NCI-H69 (cell line): ENCODE data around the gene PIGU.
A peak's percentile ranks its signal among the peaks of the same experiment; 100 is the strongest.

ENCODE experiments used
- DNase-seq: peaks from one replicate; lab custom pipeline; 2025; lab: John Stamatoyannopoulos, UW

Gene PIGU

GRCh38 chr20:34557936-34558319, 119.0 kb downstream of the PIGU start:
- DNase-seq = peak; percentile 74

GRCh38 chr20:34553366-34553867, 123.5 kb downstream of the PIGU start:
- DNase-seq = peak; percentile 19

DNA sequence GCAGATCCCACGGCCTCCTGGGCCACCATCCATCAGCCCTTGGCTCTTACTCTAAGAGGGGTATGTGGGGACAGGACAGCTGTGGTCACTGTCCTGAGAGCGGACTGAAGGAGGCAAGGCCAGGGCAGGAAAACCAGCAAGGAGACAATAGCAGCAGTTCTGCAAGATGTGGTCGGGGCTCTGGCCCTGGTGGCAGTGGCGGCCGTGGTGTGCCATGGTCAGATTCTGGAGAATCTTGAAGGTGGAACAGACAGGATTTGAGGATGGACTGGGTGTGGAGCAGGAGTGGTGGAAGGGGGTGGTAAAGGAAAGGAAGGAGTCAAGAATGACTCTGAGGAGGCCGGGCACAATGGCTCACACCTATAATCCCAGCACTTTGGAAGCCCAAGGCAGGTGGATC, 124.3 kb downstream of the PIGU start:
- no peak for DNase-seq

GRCh38 chr20:34549929-34550305, 127.0 kb downstream of the PIGU start:
- DNase-seq = no peak

- DNase-seq = no peak
Observed at GRCh38 chr20:34549291-34549928, 127.5 kb downstream of the PIGU start.

DNA sequence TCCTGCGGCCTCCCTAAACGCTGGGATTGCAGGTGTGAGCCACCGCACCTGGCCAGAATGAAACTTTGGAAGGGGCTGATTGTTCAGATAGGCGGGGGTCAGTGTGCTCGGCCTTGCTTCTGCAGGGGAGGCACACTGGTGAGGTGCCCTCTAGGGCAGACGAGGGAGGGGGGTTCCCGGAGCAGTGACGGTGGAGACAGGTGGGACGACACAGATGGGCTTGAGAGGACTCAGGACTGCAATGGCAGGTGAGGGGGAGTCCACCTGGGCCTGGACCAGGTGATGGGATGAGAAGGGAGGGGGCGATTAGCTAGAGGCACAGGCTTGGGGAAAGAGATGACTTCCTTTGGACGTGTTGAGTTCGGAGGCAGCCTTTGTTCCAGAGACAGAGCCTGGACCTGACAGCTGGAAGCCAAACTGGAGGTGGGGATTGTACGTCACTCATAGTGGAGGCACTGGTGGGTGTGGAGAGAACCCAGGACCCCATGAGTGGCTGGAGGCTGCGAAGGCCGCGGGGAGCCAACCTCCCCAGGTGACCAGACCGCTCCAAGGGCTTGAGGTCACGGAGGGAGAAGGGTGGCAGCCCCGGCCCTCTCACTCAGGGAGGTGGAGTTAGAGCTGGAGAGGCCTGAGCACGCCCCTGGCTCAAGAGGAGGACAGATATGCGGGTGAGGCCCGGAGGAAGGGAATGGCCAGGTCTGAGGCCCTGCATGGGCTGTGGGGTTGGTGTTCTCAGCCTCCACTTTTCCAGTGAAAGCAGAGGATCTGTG, 128.9 kb downstream of the PIGU start:
- DNase-seq = no peak

DNA sequence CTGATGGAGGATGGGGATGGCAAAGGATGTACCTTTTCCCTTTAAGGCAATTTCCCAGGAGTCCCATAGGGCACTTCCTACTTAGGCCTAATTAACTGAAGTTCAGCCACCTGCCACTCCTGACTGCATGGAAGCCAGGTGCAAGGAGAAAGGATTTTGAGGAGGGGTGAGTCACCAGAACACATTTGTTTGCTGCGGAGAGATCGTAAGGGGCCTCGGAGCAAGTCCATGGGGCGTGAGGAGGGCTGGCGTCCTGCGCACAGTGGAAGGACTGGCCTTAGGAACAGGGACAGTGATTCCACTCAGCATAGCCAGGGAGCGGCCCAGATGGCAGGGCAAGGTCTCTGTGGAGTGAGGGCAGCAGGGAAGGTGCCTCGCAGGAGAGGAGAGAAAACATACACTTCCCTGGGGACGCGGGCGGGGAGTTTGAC, 130.1 kb downstream of the PIGU start:
- peak; percentile 97 for DNase-seq

DNA sequence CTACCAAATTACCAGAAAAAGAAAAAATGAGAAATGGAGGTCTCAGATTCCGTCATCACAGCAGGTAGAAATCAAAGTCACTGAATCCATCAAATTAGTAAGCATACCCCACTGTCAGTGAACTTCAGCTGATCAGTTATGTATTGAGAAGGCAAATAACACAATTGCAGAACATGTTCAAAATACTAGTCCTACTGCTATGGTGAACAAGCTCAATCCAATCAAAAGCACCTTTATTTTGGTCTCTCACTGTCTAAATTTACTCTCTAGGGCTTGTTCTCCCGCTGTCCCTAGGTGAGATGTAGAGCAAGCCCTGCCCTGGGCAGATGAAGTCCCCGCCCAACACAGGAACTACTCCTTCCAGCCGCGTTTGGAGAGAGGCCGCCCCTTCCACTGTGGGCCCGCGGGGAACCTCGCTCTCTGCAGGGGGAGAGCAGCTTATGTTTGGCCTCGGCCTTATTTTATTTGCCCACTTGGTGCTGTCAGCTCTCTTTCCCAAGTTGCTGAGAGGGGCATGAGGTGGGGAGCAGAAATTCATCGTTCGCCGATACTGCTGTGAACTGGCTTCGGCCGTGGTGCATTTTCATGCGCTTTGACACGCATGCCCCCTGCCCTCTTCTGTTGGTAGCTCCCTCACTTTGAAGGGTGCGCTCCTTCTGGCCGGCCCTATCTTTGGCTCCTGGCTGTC, 132.6 kb downstream of the PIGU start:
- no peak for DNase-seq

DNA sequence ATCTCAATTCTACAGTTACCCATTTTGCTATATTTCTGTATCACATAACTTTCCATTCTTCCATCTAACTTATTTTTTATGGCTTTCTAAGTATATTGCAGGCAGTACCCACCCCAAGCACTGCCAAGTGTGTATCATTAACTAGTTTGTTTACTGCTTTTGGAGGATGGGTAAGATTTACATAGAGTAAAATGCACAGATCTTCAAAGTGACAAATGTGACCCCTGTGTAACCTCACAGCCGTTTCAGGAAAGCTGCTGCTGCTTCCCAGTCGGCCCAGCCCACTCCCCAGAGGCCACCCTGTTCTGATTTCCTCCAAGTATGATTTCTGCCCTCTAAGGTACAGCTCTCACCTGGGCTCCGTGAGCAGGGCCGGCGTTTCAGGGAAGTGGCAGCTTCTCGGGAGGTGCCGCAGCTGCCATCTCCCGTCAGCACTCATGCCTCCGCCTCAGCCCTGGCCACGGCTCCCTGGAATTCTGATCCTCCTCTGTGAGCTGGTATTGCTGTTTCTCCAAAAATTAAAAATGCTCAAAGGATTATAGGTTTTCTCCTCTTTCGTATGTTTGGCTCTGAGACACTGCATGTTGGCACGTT, 133.3 kb downstream of the PIGU start:
- DNase-seq = peak; percentile 20

GRCh38 chr20:34542439-34542838, 134.5 kb downstream of the PIGU start:
- no peak for DNase-seq

DNA sequence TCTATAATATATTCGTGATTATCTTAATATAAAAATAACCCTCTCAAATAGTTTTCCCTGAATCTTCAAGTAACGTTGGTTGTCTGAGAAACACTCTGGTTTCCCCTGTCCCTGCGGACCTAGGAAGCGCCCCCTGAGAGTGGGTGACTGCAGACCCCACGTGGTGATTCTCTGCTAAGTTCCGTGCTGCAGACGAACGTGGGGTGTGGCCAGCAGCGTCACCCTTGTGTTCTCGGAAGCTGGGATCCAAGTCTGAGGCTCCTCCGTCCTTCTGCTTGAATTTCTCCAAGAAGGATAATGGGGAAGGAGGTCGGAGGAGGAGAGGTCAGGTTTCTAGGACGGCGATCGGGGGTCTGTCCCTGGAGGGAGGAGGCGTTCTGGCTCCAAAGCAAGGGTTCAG, 135.0 kb downstream of the PIGU start:
- no peak for DNase-seq

DNA sequence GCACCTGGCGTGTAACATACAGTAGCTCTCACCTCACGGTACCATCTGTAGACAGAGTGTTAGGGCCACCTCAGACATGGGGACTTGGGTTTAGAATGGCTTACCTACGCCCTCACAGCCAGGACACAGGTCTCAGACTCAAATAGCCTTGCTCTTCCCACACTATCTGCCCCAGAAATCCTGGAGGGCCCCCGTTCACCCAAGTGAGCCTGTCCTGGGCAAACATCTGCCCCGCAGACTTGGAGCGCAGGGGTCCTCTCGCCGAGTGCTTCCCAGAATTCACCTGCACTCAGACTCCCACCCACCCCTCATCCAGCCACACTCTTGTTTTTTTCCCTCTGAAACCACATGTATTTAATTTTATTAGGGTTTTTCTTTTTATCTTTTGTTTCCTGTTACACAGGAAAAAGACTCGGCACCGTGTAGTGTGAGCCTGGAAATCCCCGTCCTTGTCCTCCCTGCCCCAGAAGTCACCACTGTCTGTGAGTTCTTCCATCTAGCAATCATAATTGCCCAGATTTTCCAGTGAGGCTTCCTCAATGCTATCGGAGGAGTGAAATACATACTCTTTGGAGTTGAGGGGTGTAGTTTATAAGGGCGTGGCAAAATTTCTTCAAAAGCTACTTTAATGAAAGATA, 135.5 kb downstream of the PIGU start:
- no peak for DNase-seq

GRCh38 chr20:34540596-34541263, 136.2 kb downstream of the PIGU start:
- DNase-seq = no peak

DNA sequence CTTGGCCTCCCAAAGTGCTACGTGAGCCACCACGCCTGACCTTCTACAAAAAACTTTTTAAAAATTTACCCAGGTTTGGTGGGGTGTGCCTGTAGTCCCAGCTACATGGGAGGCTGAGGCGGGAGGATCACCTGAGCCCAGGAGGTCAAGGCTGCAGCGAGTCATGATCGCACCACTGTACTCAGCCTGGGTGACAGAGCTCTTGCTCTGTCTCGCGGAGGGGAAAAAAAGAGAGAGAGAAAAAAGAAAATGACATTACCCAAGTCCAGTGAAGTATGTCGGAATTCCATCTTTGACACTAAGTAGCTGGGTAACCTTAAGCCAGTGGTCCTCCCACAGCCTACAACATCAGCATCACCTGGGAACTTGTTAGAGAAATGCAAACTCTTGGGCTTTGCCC, 137.1 kb downstream of the PIGU start:
- DNase-seq = no peak

DNA sequence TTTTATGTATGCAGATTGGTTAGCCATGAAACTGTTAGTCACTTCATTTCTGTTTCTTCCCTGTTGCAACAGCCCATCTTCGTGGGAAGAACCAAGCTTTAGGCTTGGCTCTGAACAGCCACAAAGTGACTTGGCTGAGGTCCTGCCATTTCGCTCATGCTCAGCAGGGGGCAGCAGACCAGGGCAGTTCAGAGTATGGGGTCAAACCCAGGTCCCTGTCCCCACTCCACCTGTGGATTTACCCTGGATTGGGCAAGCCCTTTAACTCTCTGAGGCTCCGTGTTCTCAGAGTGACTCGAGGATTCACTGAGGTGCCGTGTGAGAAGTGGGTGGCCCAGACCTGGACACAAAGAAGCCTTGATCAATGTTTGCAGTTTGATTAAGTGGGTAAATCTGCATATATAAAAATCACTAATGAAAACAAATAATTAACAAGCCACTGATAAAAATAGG, 138.2 kb downstream of the PIGU start:
- peak; percentile 48 for DNase-seq

DNA sequence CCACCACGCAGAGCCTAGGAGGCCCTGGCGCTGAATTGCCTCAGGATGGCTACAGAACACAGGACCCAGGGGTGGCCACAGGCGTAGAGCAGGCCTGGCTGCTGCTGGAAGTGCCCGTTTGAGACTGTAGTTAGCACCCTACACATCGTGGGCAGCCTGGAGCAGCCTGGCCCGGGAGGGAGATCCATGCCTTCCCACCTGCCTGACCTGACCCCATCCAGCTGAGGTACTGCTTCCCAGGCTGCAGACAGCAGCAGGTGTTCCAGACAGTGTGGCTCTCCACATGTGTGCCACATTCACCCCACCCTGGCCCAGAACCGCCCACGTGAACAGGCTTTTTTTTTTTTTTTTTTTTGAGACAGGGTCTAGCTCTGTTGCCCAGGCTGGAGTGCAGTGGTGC, 139.2 kb downstream of the PIGU start:
- no peak for DNase-seq

DNA sequence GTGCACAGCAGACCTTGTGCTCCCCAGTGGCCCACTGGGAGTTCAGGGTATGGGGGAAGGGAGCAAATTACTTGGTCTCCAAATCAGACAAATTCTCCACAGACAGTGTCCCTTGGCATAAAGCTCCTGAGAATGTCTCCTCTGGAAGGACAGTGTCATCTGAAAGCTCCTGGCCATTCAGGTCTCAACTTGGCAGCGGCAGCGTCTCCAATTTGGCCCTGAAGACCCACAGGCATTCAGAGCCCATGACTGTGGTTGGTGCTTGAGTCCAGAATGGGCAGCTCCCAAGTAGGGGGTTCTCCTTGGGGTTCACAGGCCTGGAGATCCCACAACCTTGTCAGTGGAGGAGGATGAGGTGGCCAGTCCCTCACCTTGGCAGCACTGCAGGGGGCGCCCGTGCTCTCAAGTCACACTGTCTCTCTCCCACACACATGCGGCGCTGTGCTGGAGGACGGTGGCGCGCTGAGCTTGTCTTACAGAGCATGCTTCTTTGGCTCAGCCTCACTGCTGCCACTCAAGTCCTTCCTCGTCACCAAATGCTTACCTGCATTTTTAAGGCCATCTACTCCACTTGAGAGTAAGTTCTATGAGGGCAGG, 140.0 kb downstream of the PIGU start:
- DNase-seq = peak; percentile 35

DNA sequence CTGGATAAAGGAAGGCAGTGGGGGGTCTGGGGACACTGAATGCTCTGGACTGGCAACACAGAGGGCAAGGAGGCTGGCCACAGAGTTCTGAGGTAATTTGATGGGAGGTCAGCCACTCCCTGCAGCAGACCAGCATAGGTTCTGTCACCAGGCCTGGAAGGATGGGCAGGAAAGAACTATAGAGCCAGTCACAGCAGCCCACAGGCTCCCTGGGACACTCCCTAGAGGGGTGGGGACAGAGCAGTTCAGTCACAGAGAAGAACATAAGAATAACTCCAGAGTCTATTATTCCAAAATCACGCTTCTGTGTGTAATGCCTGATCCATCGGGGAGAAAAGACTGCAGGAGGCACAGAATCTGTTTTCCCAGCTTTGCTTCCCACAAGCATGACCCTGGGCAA, 141.0 kb downstream of the PIGU start:
- DNase-seq = no peak

DNA sequence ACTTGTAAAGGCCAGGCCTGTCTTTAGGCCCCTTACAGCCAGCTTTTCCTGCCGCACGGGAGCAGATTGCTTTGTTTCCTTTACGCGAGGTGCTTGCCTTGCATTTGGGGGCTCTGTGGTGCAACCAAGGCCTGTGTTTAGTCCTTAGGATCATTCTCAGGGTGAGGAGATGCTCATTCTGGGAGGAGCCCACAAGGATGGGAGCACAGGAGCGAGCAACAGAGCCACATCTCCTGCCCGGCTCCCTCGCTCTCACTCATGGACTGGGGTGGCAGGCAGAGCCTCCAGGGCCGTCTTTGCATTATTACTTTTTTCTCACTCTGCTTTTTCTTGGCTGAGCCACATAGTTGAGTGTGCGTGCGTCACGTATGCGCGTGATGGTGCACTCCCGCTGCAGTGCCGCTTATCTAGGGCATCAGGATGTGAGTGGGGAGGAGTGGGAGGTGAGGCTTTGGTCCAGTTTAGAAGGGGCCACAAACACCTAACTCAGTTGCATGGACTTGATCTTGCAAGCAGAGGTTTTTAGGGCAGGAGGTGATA, 141.5 kb downstream of the PIGU start:
- no peak for DNase-seq

DNA sequence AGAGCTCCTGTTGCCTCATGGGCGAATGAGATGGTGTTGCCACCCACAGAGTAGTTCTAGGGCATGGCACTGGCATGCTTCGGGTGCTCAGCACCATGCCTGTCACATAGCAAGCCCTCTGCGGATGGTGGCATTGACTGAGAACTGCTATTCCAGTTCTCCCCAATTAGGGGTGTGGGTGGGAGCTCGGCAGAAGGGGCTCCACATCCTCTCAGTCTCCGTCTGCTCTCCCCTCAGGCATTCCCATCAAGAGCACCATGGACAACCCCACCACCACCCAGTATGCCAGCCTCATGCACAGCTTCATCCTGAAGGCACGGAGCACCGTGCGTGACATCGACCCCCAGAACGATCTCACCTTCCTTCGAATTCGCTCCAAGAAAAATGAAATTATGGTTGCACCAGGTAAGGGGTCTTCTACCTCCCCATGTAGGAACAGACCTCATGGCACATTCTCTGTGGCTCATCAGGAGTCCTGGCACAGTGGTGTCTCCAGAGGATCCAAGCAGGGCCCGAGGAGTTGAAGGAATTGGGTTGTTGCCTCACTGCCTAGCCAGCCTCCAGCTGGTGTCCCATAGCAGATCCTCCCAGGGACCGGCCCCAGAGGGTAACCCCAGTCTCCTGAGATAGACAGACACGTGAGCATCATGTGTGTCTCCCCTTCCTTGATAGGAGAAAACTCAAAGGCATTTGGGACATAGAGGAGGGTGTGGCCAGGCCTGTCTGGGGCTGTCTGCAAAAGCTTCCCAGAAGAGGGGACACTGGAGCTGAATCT, 142.3 kb downstream of the PIGU start:
- no peak for DNase-seq
